Metanephros (tissue), 2 donors: ENCODE measurements around the gene TCHH. TPM values are rescaled to one million over a fixed set of nuclear protein-coding genes. Genes with fewer than 3 reads are reported as not detected.

ENCODE experiments used
- small RNA-seq: library from RNA; depleted of rRNA; stranded (forward); fragments of <200 nt; gene quantifications from one replicate; pipeline ENCODE3, GENCODE V24; 2014; ENCODE audit warnings: low replicate concordance
- total RNA-seq: library from RNA; depleted of rRNA; stranded (reverse); fragments of >200 nt; gene quantifications from one replicate; pipeline ENCODE4 v1.2.3, GENCODE V29; 2014

The TCHH gene, protein sequence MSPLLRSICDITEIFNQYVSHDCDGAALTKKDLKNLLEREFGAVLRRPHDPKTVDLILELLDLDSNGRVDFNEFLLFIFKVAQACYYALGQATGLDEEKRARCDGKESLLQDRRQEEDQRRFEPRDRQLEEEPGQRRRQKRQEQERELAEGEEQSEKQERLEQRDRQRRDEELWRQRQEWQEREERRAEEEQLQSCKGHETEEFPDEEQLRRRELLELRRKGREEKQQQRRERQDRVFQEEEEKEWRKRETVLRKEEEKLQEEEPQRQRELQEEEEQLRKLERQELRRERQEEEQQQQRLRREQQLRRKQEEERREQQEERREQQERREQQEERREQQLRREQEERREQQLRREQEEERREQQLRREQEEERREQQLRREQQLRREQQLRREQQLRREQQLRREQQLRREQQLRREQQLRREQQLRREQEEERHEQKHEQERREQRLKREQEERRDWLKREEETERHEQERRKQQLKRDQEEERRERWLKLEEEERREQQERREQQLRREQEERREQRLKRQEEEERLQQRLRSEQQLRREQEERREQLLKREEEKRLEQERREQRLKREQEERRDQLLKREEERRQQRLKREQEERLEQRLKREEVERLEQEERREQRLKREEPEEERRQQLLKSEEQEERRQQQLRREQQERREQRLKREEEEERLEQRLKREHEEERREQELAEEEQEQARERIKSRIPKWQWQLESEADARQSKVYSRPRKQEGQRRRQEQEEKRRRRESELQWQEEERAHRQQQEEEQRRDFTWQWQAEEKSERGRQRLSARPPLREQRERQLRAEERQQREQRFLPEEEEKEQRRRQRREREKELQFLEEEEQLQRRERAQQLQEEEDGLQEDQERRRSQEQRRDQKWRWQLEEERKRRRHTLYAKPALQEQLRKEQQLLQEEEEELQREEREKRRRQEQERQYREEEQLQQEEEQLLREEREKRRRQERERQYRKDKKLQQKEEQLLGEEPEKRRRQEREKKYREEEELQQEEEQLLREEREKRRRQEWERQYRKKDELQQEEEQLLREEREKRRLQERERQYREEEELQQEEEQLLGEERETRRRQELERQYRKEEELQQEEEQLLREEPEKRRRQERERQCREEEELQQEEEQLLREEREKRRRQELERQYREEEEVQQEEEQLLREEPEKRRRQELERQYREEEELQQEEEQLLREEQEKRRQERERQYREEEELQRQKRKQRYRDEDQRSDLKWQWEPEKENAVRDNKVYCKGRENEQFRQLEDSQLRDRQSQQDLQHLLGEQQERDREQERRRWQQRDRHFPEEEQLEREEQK (N-terminal part only)
- total RNA-seq: 0.06 TPM

DNA sequence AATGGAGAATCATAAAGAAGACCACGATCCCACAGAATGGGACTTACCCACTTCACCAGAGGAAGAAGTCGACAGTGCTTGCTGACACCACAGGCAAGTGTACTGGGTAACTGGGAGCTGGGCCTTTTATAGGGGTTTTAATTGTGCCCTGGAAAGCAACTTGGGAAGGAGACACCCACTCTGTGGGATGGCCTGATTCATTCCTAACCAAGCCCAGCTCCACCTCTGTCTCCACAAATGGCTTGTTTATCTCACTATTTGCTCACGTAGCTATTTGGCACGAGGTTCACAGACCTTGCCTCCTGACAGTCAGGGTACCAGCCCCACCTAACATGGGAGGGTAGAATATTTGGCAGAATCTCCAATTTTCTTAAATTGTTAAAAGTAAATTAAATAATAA is at the start of gene TCHH:
Gene TCHH, minus strand, starts transcription at position 101 of the 400 bp plus-strand sequence. CDS start 1,364 bp downstream, outside the sequence.

DNA sequence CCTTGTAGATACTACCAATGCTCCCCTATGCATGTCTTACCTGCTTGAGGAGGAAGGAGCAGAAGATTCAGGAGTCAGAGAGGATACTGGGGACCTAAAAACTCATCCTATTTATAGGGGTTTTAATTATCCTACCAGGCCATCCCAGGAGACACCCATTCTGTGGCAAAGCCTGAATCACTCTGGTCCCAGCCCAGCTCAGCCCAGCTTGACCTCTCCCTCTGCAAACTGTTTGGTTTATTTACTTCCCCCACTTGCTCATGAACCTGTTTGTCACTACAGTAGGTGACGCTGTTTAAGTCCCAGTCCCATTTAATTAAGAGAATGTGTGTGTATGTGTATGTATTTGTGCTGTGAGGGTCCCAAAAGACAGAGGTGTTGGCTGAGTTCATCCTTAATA is 43.9 kb upstream of the TCHH start, which contains the start of gene RPTN:
Gene RPTN, minus strand, starts transcription at position 85 of the 400 bp plus-strand sequence. CDS start 1,339 bp downstream, outside the sequence.

GRCh38 chr1:152089014-152089674 is 26.1 kb downstream of the TCHH start, which contains the start of gene TCHHL1:
TCHHL1 (minus strand) TSS chr1:152089064; CDS start chr1:152088143, 921 bp downstream.

Small RNAs within 50 kb of the gene (small RNA-seq; reads per million reads assigned to genes)
- gene SPTLC1P4: not detected

Other genes with a start within 250 kb of the TCHH start
- 18.5 TPM for gene THEM4, start 205.9 kb downstream of the TCHH start, total RNA-seq
- gene S100A10, start 121.6 kb downstream of the TCHH start, total RNA-seq: 76.5 TPM
- 48.2 TPM for gene S100A11, start 78.4 kb downstream of the TCHH start, total RNA-seq
- not detected for gene TCHHL1, start 26.4 kb downstream of the TCHH start, total RNA-seq
- gene RPTN, start 43.8 kb upstream of the TCHH start, total RNA-seq: not detected
- gene HRNR, start 108.7 kb upstream of the TCHH start, total RNA-seq: not detected
- 0.29 TPM for gene FLG, start 209.8 kb upstream of the TCHH start, total RNA-seq
- 0.06 TPM for gene FLG2, start 244.6 kb upstream of the TCHH start, total RNA-seq